Muscle of leg (tissue), 11 donors: Measurements from ENCODE around the gene TBC1D22A. TPM values are rescaled to one million over a fixed set of nuclear protein-coding genes. Genes with fewer than 3 reads are reported as not detected.
A peak's percentile ranks its signal among the peaks of the same experiment; 100 is the strongest.
"Not testable (repeated sequence)": the region's sequence is repeated elsewhere in the genome, so short reads cannot be mapped to it uniquely, and the experiment has no call there.

Experiments
- DNase-seq: peaks from one replicate; pipeline ENCODE4 v3.0.0; 2013
- H3K27ac ChIP-seq: one replicate; pipeline ENCODE4 v1.5.1; 2013; ENCODE audit warnings: mild to moderate bottlenecking, low read length, control low read depth
- H3K27me3 ChIP-seq: one replicate; pipeline ENCODE4 v1.6.1; 2013; ENCODE audit warnings: low read length; ENCODE audit not compliant: control insufficient read depth, insufficient read depth
- H3K36me3 ChIP-seq: one replicate; pipeline ENCODE4 v1.6.1; 2013; ENCODE audit warnings: low read length; ENCODE audit not compliant: control insufficient read depth, insufficient read depth
- H3K4me1 ChIP-seq: one replicate; pipeline ENCODE4 v1.6.1; 2013; ENCODE audit warnings: low read length; ENCODE audit not compliant: control insufficient read depth, insufficient read depth
- H3K4me3 ChIP-seq: one replicate; pipeline ENCODE4 v1.5.1; 2013; ENCODE audit warnings: low read length, control low read depth
- H3K9me3 ChIP-seq: replicated peaks from 2 replicates; pipeline ENCODE4 v1.6.1; 2013; ENCODE audit warnings: low read depth, low read length; ENCODE audit not compliant: control insufficient read depth
- WGBS: methylation state at CpG from one replicate; pipeline ENCODE4 v1.1.5; 2013; ENCODE audit warnings: missing lambda C conversion rate; ENCODE audit not compliant: insufficient coverage; 5-methylcytosine and 5-hydroxymethylcytosine counted together
- polyA plus RNA-seq, 8 donors: library from polyadenylated mRNA; unstranded; fragments of 120-200 nt; gene quantifications; one replicate each; pipeline versions ENCODE4 v1.2.1 to v1.2.3, GENCODE V29; 2013; ENCODE audit warnings: inconsistent platforms in 1 of 8, low replicate concordance in 1 of 8; ENCODE audit not compliant: insufficient read length in 8 of 8, insufficient read depth in 1 of 8
- total RNA-seq: library from RNA; stranded (reverse); fragments of 120-200 nt; gene quantifications from one replicate; pipeline ENCODE4 v1.2.4, GENCODE V29; 2013

The TBC1D22A gene
- total and polyA plus RNA-seq, 9 donors, result 8.0 to 16.9 (median 15.6) TPM

DNA sequence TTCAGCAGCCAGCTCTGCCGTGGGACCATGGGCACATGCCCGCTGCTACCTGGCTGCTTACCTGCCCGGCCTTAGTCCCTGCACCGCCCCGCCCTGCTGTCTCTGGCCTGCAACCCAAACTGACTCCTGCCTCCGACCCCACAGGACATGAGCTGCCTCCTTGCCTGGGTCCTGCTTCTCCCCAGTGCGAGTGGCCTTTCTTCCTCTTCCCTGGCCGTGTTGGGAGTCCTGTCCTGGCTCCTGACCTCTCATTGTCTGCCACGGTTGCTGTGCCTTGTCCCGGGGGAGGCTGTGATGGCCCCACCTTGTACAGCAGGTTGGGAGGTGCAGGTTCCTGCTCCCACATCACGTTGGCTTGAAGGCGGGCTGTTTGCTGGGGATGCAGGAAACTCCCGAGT lies 370.0 kb downstream of the TBC1D22A start:
- no peaks in the 10 kb centered on the region for H3K36me3 ChIP-seq
- DNase-seq, result no peak
- no peak overlapping the region for H3K4me3 ChIP-seq
- H3K27ac ChIP-seq, result no peak overlapping the region
- H3K9me3 ChIP-seq, result no peaks in the 10 kb centered on the region
- H3K27me3 ChIP-seq, result no peaks in the 10 kb centered on the region
- H3K4me1 ChIP-seq, result peaks cover 38% of the 10 kb centered on the region
- WGBS, result 74% methylated on average over 8 of the region's 13 CpGs

DNA sequence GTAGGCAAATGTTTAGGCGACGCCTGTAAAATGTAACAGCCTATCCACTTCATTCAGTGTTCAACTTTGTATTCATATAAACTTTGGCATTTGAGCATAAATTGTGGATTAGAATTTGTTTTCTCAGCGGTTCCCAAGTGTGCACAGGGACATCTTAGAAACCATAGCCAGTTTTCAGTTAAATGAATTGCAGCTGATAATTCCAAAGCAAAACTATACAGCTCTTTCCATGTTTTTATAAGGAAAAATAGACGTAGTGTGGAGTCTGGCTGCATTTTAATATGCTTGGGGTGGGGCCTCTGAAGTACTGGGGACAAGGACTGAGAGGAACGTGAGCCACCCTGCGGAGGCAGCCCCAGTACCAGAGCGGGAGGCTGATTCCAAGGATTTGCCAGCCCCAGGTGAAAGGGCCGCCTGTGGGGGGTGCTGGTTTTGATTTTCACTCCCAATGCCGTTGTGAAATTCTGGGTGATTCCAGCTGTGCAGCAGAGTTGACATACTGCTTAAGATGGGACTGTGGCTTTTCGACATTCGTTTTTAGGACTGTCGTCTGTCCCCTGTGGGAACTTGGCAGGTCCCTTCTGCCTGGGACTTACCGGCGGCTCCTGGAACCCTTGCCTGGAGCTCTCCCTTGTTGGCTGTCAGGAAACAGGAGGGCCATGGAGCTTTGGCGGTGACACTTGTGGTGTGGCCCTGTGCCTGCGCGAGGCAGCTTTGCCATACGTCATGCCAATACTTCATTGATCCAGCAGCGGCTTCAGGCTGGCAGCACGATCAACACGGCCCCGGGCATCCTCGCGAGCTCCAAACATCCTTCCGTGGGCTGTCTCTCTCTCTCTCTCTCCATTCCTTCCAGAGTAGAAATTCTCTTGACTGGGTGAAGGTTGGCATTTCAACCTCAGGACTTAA lies 370.9 kb downstream of the TBC1D22A start:
- Histone ChIP-seq H3K4me1 (peaks cover 38% of the 10 kb centered on the region), H3K9me3 (no peaks in the 10 kb centered on the region), H3K27ac (peak overlapping the region; percentile 42), H3K27me3 (no peaks in the 10 kb centered on the region), H3K36me3 (no peaks in the 10 kb centered on the region), H3K4me3 (no peak overlapping the region)
- peak; percentile 84 for DNase-seq
- WGBS, result 62% methylated on average over 14 of the region's 25 CpGs

DNA sequence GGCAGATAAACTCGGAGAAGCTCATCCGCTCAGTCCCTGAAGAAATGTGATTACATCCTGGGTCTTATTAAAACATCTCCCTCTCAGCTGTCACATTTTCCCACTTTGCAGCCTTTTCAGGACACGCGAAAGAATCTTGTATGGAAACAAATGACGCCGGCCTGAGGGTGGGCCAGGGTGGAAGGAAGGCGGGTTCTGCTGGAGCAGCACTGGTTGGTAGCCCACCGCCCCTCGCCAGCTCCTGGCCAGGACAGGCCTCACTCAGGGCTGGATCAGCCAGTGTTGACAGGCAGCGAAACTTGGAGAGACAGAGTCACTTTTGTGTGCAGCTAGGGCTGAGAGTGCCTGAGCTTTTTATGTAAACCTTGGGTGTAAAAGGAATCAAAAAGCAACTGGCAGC lies 371.8 kb downstream of the TBC1D22A start:
- H3K27ac ChIP-seq, result no peak overlapping the region
- no peaks in the 10 kb centered on the region for H3K36me3 ChIP-seq
- no peaks in the 10 kb centered on the region for H3K9me3 ChIP-seq
- H3K4me1 ChIP-seq, result peaks cover 45% of the 10 kb centered on the region
- WGBS, result 76% methylated on average over 7 of the region's 10 CpGs
- H3K27me3 ChIP-seq, result no peaks in the 10 kb centered on the region
- DNase-seq, result no peak
- H3K4me3 ChIP-seq, result no peak overlapping the region

GRCh38 chr22:47135338-47135737 lies 372.9 kb downstream of the TBC1D22A start:
- no peaks in the 10 kb centered on the region for H3K9me3 ChIP-seq
- H3K4me1 ChIP-seq, result peaks cover 41% of the 10 kb centered on the region
- WGBS, result 78% methylated on average over 8 of the region's 8 CpGs
- no peaks in the 10 kb centered on the region for H3K36me3 ChIP-seq
- H3K27me3 ChIP-seq, result no peaks in the 10 kb centered on the region
- no peak overlapping the region for H3K4me3 ChIP-seq
- no peak for DNase-seq
- H3K27ac ChIP-seq, result no peak overlapping the region

DNA sequence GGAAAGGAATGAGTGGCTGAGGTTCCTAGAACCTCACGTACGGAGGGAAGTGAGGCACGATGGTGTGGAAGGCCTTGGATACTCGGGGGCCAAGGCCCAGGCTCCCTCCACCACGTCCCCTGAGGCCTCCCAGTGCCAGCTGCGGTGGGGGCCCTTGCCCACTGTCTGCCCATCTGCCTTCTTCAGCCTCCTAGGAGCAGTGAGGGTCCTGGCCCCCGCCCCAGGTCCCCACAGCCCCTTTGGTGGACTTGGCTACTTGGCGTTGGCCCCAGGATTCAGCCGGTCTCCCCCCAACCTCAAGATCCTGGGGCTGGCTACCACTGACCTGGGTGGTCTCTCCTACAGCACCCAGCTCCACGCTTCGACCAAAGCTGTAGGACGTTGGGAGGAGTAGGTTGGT lies 373.6 kb downstream of the TBC1D22A start:
- H3K4me3 ChIP-seq, result no peak overlapping the region
- no peaks in the 10 kb centered on the region for H3K36me3 ChIP-seq
- peaks cover 34% of the 10 kb centered on the region for H3K4me1 ChIP-seq
- no peaks in the 10 kb centered on the region for H3K9me3 ChIP-seq
- H3K27ac ChIP-seq, result no peak overlapping the region
- H3K27me3 ChIP-seq, result no peaks in the 10 kb centered on the region
- DNase-seq, result no peak
- 89% methylated on average over 9 of the region's 12 CpGs for WGBS

DNA sequence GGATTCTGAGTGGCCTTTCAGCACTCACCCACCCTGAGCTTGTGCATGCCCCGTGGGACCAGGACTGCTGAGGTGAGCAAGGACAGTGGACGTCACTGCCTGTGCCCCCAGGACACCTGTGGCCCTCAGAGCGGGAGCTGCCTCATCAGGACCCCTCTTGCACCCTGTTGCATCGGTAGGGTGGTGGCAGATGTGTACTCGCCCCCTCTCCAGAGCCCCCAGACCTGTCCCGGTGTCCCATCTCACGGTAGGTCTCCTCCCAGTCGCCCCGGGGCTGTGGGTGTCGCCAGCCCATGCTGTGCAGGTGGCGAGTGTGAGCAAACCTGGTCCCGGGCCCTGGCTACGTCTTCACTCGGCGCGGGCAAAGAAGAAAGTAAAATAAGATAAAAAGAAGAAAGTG lies 374.2 kb downstream of the TBC1D22A start:
- H3K4me1 ChIP-seq, result peaks cover 28% of the 10 kb centered on the region
- no peak overlapping the region for H3K27ac ChIP-seq
- 93% methylated on average over 8 of the region's 16 CpGs for WGBS
- H3K4me3 ChIP-seq, result no peak overlapping the region
- no peaks in the 10 kb centered on the region for H3K36me3 ChIP-seq
- H3K27me3 ChIP-seq, result no peaks in the 10 kb centered on the region
- no peak for DNase-seq
- no peaks in the 10 kb centered on the region for H3K9me3 ChIP-seq

GRCh38 chr22:47139013-47139789 lies 376.8 kb downstream of the TBC1D22A start:
- Histone ChIP-seq H3K4me3 (no peak overlapping the region), H3K9me3 (no peaks in the 10 kb centered on the region), H3K27me3 (no peaks in the 10 kb centered on the region), H3K4me1 (peaks cover 11% of the 10 kb centered on the region), H3K27ac (no peak overlapping the region), H3K36me3 (no peaks in the 10 kb centered on the region)
- DNase-seq, result peak; percentile 74
- 66% methylated on average over 30 of the region's 30 CpGs for WGBS

DNA sequence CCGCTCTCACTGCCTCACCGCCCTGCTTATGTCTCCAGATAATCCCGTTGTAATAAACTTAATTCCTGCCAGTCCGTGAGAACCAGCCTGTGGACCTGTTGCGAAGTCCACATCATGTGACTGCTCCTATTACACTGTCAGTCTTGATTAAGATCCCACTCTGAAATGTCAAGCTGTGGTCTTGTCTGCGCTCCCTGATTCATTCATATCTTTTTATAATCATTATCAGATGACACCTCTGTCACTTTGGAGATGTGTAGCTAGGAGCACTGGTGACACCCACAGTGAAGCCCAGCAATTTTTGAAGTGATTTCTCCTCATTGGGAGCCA lies 377.3 kb downstream of the TBC1D22A start:
- 77% methylated on average over 5 of the region's 6 CpGs for WGBS
- H3K9me3 ChIP-seq, result no peaks in the 10 kb centered on the region
- no peak overlapping the region for H3K27ac ChIP-seq
- no peak overlapping the region for H3K4me3 ChIP-seq
- peaks cover 11% of the 10 kb centered on the region for H3K4me1 ChIP-seq
- no peaks in the 10 kb centered on the region for H3K36me3 ChIP-seq
- no peak for DNase-seq
- H3K27me3 ChIP-seq, result no peaks in the 10 kb centered on the region

GRCh38 chr22:47140975-47141374 lies 378.5 kb downstream of the TBC1D22A start:
- WGBS, result 83% methylated on average over 4 of the region's 8 CpGs
- H3K4me1 ChIP-seq, result peaks cover 11% of the 10 kb centered on the region
- not testable (repeated sequence) for H3K9me3 ChIP-seq, H3K27ac ChIP-seq, H3K27me3 ChIP-seq, H3K4me3 ChIP-seq, DNase-seq, H3K36me3 ChIP-seq

- Histone ChIP-seq H3K4me3 (no peak overlapping the region), H3K4me1 (peaks cover 11% of the 10 kb centered on the region), H3K36me3 (no peaks in the 10 kb centered on the region), H3K27me3 (no peaks in the 10 kb centered on the region), H3K9me3 (no peaks in the 10 kb centered on the region), H3K27ac (no peak overlapping the region)
- 88% methylated on average over 1 of the region's 2 CpGs for WGBS
- no peak for DNase-seq
These were observed 380.1 kb downstream of the TBC1D22A start for GRCh38 chr22:47142427-47143046.
